AG10803 (cell line): ENCODE measurements around the gene AHNAK2.
"Not testable (repeated sequence)": the region's sequence is repeated elsewhere in the genome, so short reads cannot be mapped to it uniquely, and the experiment has no call there.

Experiments used
- DNase-seq: peaks from one replicate; pipeline ENCODE4 v3.0.0; 2010; ENCODE audit warnings: low read depth
- H3K4me3 ChIP-seq: 2 replicates; pipeline ENCODE4 v1.5.1; 2011; ENCODE audit warnings: mild to moderate bottlenecking, low read length, control low read depth
- TF ChIP-seq, protein P1 (sequence below): conservative IDR thresholded peaks from 2 replicates; pipeline ENCODE4 v1.5.1; 2011; ENCODE audit warnings: mild to moderate bottlenecking, low read length, control low read depth, inconsistent platforms

Gene AHNAK2

GRCh38 chr14:104945266-104945665 is 32.9 kb downstream of the AHNAK2 start:
- not testable (repeated sequence) for DNase-seq, H3K4me3 ChIP-seq

DNA sequence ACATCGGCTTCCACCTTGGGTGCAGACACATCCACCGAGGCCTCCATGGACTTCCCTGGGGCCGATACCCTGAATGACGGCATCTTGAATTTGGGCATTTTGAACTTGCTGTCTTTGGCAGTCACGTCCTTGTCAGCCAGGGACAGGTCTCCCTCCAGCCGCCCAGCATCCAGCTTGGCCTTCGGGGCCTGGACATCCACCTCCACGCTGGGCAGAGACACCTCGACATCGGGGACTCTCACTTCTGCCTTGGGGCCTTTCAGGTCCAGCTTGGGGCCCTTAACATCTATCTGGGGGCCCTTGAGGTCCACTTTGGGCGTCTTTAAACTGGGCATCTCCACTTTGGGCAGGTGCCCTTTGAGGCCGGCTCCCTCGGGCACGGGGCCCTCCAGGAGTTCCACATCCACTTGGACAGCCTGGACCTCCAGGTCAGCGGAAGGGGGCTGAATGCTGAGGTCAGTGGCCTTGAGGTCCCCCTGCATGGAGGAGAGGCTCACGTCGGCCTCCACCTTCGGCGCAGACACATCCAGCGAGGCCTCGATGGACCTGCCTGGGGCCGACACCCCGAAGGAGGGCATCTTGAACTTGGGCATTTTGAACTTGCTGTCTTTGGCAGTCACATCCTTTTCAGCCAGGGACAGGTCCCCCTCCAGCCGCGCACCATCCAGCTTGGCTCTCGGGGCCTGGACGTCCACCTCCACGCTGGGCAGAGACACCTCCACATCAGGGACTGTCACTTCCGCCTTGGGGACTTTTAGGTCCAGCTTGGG is 33.6 kb downstream of the AHNAK2 start:
- not testable (repeated sequence) for H3K4me3 ChIP-seq, DNase-seq

DNA sequence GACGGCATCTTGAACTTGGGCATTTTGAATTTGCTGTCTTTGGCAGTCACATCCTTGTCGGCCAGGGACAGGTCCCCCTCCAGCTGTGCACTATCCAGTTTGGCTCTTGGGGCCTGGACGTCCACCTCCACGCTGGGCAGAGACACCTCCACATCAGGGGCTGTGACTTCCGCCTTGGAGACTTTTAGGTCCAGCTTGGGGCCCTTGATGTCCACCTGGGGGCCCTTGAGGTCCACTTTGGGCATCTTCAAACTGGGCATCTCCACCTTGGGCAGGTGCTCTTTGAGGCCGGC is 34.2 kb downstream of the AHNAK2 start:
- not testable (repeated sequence) for DNase-seq, H3K4me3 ChIP-seq

GRCh38 chr14:104943216-104944015 is 34.8 kb downstream of the AHNAK2 start:
- not testable (repeated sequence) for H3K4me3 ChIP-seq

GRCh38 chr14:104942586-104942985 is 35.6 kb downstream of the AHNAK2 start:
- TF ChIP-seq, protein P1, sequence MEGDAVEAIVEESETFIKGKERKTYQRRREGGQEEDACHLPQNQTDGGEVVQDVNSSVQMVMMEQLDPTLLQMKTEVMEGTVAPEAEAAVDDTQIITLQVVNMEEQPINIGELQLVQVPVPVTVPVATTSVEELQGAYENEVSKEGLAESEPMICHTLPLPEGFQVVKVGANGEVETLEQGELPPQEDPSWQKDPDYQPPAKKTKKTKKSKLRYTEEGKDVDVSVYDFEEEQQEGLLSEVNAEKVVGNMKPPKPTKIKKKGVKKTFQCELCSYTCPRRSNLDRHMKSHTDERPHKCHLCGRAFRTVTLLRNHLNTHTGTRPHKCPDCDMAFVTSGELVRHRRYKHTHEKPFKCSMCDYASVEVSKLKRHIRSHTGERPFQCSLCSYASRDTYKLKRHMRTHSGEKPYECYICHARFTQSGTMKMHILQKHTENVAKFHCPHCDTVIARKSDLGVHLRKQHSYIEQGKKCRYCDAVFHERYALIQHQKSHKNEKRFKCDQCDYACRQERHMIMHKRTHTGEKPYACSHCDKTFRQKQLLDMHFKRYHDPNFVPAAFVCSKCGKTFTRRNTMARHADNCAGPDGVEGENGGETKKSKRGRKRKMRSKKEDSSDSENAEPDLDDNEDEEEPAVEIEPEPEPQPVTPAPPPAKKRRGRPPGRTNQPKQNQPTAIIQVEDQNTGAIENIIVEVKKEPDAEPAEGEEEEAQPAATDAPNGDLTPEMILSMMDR, result no peak
- no peak for DNase-seq
- H3K4me3 ChIP-seq, result no peak overlapping the region

More at GRCh38 chr14:104943216-104944015, 34.8 kb downstream of the AHNAK2 start:
- DNase-seq, result not testable (repeated sequence)

GRCh38 chr14:104941508-104942365 is 36.4 kb downstream of the AHNAK2 start:
- H3K4me3 ChIP-seq, result no peak overlapping the region
- TF ChIP-seq, protein P1, result no peak
- DNase-seq, result no peak

DNA sequence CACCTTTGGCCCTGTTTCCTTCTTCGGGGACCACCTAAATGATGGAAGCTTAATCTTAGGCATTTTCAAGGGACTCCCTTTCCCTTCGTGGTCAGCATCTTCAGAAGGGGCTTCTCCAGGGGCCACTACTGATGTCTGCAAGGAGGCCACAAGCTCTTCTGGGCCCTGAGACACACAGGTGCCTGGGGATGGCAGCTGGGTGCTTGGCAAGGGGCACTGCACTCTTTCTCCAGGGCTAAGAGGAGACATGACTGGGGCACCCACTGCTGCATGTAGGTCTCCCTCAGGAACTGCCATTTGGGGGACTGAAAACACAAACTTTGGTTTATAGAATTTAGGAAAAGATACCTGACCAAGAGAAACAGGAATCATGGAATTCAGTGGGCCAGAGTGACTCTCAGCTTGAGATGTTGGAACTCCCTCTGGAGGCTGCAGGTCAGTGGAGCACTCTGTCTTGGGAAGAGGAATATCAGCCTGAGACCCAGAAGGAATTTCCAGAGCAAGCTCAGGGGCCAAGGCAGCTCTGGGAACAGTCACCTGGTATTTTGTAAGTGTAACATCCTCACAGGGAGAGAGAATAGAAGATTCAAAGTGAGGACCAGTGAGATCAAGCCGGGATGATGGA is 37.5 kb downstream of the AHNAK2 start:
- no peak overlapping the region for H3K4me3 ChIP-seq
- no peak for DNase-seq
- TF ChIP-seq, protein P1, result 0 out of 2 replicates have a peak, but pooled peaks have one; percentile 5

DNA sequence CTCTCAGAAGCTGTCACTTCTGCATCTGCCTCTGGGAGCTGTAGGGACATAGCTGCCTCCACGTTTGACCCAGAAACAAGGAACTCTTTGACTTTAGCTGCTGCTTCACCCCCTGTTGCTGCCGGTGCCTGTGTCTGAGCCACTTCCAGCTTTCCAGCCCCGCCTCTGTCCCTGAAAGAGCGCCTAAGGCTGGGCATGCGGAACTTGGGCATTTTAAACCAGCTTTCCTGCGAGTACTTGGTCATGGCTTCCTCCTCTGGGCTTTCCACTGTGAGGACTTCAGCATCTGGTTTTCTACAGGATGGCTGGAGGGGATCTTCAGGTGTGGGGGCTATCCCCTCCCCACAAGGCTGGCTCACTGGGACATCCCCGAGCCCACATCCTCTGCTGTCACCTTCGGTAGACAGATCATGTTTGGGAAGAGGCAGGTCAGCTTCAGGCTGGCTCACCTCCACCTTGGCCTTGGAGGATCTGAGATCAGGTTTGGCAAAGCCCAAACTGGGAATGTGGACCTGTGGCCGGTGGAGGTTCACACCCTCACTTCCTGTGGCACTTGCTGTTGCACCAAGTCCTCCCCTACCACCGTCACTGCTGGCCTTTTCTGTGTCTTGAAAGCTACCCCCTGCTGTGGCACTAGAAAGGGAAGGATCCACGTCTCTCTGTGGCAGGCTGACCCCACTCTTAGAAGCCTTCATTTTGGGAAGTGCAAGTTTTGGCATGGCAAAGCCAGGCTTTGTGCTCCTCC is 38.3 kb downstream of the AHNAK2 start:
- TF ChIP-seq, protein P1, result no peak
- no peak for DNase-seq

More for the DNA sequence above, 38.3 kb downstream of the AHNAK2 start:
- no peak overlapping the region for H3K4me3 ChIP-seq
